Breast epithelium (tissue), 3 donors: Measurements from ENCODE around the gene PRR19.

Experiments
- POLR2A ChIP-seq: fragments of 450-650 bp; IDR thresholded peaks from one replicate; pipeline ENCODE4 v1.6.1; 2016; ENCODE audit warnings: antibody characterized with exemption, mild to moderate bottlenecking, moderate library complexity
- POLR2AphosphoS5 ChIP-seq, 3 donors: sonication (generic); formaldehyde crosslinking; IDR thresholded peaks; one replicate each; pipeline ENCODE4 v1.6.1; 2017; ENCODE audit warnings: antibody characterized with exemption in 3 of 3
- TF ChIP-seq, protein P1 (sequence below), 3 donors: fragments of 450-650 bp; IDR thresholded peaks; one replicate each; pipeline ENCODE4 v1.5.1; 2016 to 2017; ENCODE audit warnings: antibody characterized with exemption in 3 of 3, mild to moderate bottlenecking in 3 of 3, moderate library complexity in 3 of 3

DNA sequence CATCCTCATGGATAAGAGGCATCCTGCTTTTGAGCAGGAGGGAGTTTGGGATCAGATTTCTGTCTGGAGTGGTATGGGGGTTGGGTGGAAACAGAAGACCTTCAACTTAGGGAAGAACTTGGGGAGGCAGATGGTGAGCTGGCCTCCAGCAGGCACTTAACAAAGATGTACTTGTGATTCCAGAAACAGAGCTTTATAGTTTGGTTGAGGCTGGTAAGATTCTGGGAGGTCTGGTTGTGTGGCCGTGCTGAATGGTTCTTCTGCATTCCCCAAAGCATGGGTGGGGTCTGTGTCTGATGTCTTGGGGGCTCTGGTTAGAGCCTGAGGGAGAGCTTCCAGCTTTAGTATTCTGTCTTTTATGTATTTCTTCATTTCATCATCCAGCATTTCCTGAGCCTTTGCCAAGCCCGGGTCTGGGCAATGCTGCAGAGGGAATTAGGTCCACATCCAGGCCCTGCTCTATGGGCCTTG lies 28.3 kb downstream of the PRR19 start:
- TF ChIP-seq, protein P1, sequence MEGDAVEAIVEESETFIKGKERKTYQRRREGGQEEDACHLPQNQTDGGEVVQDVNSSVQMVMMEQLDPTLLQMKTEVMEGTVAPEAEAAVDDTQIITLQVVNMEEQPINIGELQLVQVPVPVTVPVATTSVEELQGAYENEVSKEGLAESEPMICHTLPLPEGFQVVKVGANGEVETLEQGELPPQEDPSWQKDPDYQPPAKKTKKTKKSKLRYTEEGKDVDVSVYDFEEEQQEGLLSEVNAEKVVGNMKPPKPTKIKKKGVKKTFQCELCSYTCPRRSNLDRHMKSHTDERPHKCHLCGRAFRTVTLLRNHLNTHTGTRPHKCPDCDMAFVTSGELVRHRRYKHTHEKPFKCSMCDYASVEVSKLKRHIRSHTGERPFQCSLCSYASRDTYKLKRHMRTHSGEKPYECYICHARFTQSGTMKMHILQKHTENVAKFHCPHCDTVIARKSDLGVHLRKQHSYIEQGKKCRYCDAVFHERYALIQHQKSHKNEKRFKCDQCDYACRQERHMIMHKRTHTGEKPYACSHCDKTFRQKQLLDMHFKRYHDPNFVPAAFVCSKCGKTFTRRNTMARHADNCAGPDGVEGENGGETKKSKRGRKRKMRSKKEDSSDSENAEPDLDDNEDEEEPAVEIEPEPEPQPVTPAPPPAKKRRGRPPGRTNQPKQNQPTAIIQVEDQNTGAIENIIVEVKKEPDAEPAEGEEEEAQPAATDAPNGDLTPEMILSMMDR (IDR thresholded peaks at IDR 0.05): no peak
- no peak for TF ChIP-seq POLR2AphosphoS5 (IDR thresholded peaks at IDR 0.05)
- no peak for TF ChIP-seq POLR2A
